Caco-2 (cell line): ENCODE data around the gene PXK. TPM values are rescaled to one million over a fixed set of nuclear protein-coding genes. Genes with fewer than 3 reads are reported as not detected.

Experiments used
- BruUV-seq: library from RNA; stranded (reverse); fragments of 400-500 nt; replicated peaks from 2 replicates; lab custom pipeline; 2021; lab: Mats Ljungman, UMichigan
- CTCF ChIA-PET: fragments of 300-600 bp; sonication (Branson Sonifier 250); formaldehyde crosslinking; loops from one replicate; lab custom pipeline; 2022; ENCODE audit warnings: antibody characterized with exemption; lab: Charles Lee
- POLR2A ChIA-PET: fragments of 300-600 bp; sonication (Branson Sonifier 250); formaldehyde crosslinking; loops from one replicate; lab custom pipeline; 2022; ENCODE audit warnings: antibody characterized with exemption; lab: Charles Lee
- DNase-seq, 2 experiments: peaks; one replicate each; pipeline versions ENCODE4 v3.0.0 to v3.0.0-alpha.2; 2020 to 2022
- H3K27me3 ChIP-seq: replicated peaks from 2 replicates; pipeline ENCODE4 v1.6.0; 2011; ENCODE audit warnings: low read length; ENCODE audit not compliant: control insufficient read depth, insufficient read depth
- H3K36me3 ChIP-seq: 2 replicates; pipeline ENCODE4 v1.5.1; 2011; ENCODE audit warnings: low read length; ENCODE audit not compliant: control insufficient read depth, insufficient read depth
- H3K4me1 ChIP-seq: fragments of 250-450 bp; sonication (Bioruptor Pico); 2 replicates; pipeline ENCODE4 v1.5.1; 2020; ENCODE audit warnings: mild to moderate bottlenecking
- H3K4me3 ChIP-seq: 2 replicates; pipeline ENCODE4 v1.5.1; 2011; ENCODE audit warnings: low read depth, mild to moderate bottlenecking, control low read depth, low read length
- H3K9me3 ChIP-seq: fragments of 250-450 bp; sonication (Bioruptor Pico); 2 replicates; pipeline ENCODE4 v1.5.1; 2020; ENCODE audit warnings: mild to moderate bottlenecking, moderate library complexity
- H3K27ac Mint-ChIP-seq: one replicate; pipeline ENCODE4 v1.8.0; 2022; ENCODE audit warnings: mixed read lengths; ENCODE audit not compliant: unreplicated experiment
- H3K27me3 Mint-ChIP-seq: one replicate; pipeline ENCODE4 v1.8.0; 2022; ENCODE audit warnings: mixed read lengths; ENCODE audit not compliant: insufficient read depth, unreplicated experiment
- H3K36me3 Mint-ChIP-seq: one replicate; pipeline ENCODE4 v1.8.0; 2022; ENCODE audit warnings: mild to moderate bottlenecking, mixed read lengths; ENCODE audit not compliant: insufficient read depth, unreplicated experiment
- H3K4me1 Mint-ChIP-seq: one replicate; pipeline ENCODE4 v1.8.0; 2022; ENCODE audit warnings: low read depth, mixed read lengths; ENCODE audit not compliant: unreplicated experiment
- H3K4me3 Mint-ChIP-seq: one replicate; pipeline ENCODE4 v1.8.0; 2022; ENCODE audit warnings: mild to moderate bottlenecking, moderate library complexity, mixed read lengths; ENCODE audit not compliant: unreplicated experiment
- H3K9me3 Mint-ChIP-seq: one replicate; pipeline ENCODE4 v1.8.0; 2022; ENCODE audit warnings: mixed read lengths; ENCODE audit not compliant: unreplicated experiment
- CTCF ChIP-seq, 2 experiments: fragments of 200-600 bp in 1 of 2; IDR thresholded peaks; 1 replicate in 1 of 2; 2 replicates in 1 of 2; pipeline versions ENCODE4 v1.5.1 to v1.8.0; 2011 to 2022; ENCODE audit warnings: antibody characterized with exemption in 1 of 2, control low read depth in 1 of 2, inconsistent platforms in 1 of 2, low read depth in 1 of 2, low read length in 1 of 2, mild to moderate bottlenecking in 1 of 2, moderate library complexity in 1 of 2; ENCODE audit not compliant: insufficient read depth in 1 of 2, severe bottlenecking in 1 of 2, unreplicated experiment in 1 of 2
- intact Hi-C: fragments of 100-400 bp; cut with micrococcal nuclease; formaldehyde crosslinking; loops from one replicate; pipeline ENCODE4 v1.10.0; 2022; ENCODE audit not compliant: unreplicated experiment
- total RNA-seq: library from RNA; stranded (reverse); gene quantifications from 2 replicates; pipeline ENCODE4 v1.2.3, GENCODE V29; 2022

The PXK gene
- total RNA-seq, 1 experiment from 2014 or later: 9.1 TPM

DNA sequence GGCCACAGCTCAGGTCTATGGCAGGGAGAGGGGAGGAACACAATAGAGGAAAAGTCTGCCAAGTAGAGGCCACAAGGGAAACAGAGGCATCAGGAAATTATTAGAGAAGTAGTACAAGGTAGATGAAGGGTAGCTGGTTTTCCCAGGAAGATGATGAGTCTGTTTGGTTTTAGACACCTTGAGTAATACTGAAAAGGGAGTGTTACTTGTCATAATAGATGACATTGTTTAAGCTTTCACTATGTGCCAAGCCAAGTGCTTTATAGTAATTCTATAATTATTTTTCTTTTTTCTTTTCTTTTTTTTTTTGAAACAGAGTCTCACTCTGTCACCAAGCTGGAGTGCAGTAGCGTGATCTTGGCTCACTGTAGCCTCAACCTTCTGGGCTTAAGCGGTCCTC lies 13.7 kb downstream of the PXK start:
- Histone ChIP-seq H3K27me3 (no peaks in the 10 kb centered on the region), H3K4me3 (no peak overlapping the region), H3K9me3 (no peaks in the 10 kb centered on the region), H3K4me1 (no peaks in the 10 kb centered on the region), H3K36me3 (no peaks in the 10 kb centered on the region)
- H3K4me1 Mint-ChIP-seq: no peaks in the 10 kb centered on the region
- TF ChIP-seq CTCF (IDR thresholded peaks at IDR 0.05; ENCODE audit: insufficient read depth in 1 of 2, low read depth in 1 of 2, low read length in 1 of 2, severe bottlenecking in 1 of 2, unreplicated experiment in 1 of 2): no peak
- no peak overlapping the region for H3K4me3 Mint-ChIP-seq
- no TSS peak for BruUV-seq
- intact Hi-C loops: no loop called here
- no peak overlapping the region for H3K27ac Mint-ChIP-seq
- ChIA-PET CTCF (no interaction called here), POLR2A (interaction anchor here (0.6 kb wide), 1 partner anchor 1329 kb away, joined by 4 read pairs; no protein-coding TSS in a partner anchor)
- H3K36me3 Mint-ChIP-seq: no peaks in the 10 kb centered on the region
- H3K9me3 Mint-ChIP-seq: no peaks in the 10 kb centered on the region
- H3K27me3 Mint-ChIP-seq: no peaks in the 10 kb centered on the region
- DNase-seq: no peak

DNA sequence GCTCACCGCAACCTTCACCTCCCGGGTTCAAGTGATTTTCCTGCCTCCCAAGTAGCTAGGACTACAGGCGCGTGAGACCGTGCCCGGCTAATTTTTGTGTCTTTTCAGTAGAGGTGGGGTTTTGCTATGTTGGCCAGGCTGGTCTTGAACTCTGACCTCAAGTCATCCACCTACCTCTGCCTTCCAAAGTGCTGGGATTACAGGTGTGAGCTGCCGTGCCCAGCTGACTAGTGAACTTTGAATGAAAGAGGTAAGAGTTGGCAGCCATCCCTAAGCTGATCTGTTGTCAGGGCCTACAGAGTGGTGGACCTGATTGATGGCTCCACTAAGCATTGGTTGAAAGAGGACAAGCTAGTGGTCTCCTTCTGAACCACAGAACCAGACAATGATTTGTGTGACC lies 15.3 kb downstream of the PXK start:
- Mint-ChIP-seq H3K9me3 (no peaks in the 10 kb centered on the region), H3K27ac (no peak overlapping the region), H3K4me3 (no peak overlapping the region), H3K4me1 (no peaks in the 10 kb centered on the region), H3K36me3 (no peaks in the 10 kb centered on the region), H3K27me3 (no peaks in the 10 kb centered on the region)
- no peak for DNase-seq
- BruUV-seq: no TSS peak
- H3K27me3 ChIP-seq: no peaks in the 10 kb centered on the region
- ChIA-PET CTCF (no interaction called here), POLR2A (no interaction called here)
- H3K4me1 ChIP-seq: no peaks in the 10 kb centered on the region
- no peaks in the 10 kb centered on the region for H3K9me3 ChIP-seq
- no peaks in the 10 kb centered on the region for H3K36me3 ChIP-seq
- intact Hi-C loops: no loop called here
- TF ChIP-seq CTCF (IDR thresholded peaks at IDR 0.05; ENCODE audit: insufficient read depth in 1 of 2, low read depth in 1 of 2, low read length in 1 of 2, severe bottlenecking in 1 of 2, unreplicated experiment in 1 of 2): no peak
- H3K4me3 ChIP-seq: no peak overlapping the region

- H3K27me3 Mint-ChIP-seq: no peaks in the 10 kb centered on the region
- POLR2A ChIA-PET: interaction anchor here (0.5 kb wide), 1 partner anchor 43 kb away, joined by 3 read pairs; no protein-coding TSS in a partner anchor
Measured at GRCh38 chr3:58349792-58350626, 17.3 kb downstream of the PXK start.

More at GRCh38 chr3:58349792-58350626, 17.3 kb downstream of the PXK start:
- CTCF ChIA-PET: interaction anchor here (1.4 kb wide), 1 partner anchor 66 kb away, joined by 3 read pairs; no protein-coding TSS in a partner anchor
- BruUV-seq: no TSS peak
- H3K36me3 ChIP-seq: no peaks in the 10 kb centered on the region
- Mint-ChIP-seq H3K27ac (no peak overlapping the region), H3K4me1 (no peaks in the 10 kb centered on the region), H3K4me3 (no peak overlapping the region), H3K36me3 (no peaks in the 10 kb centered on the region), H3K9me3 (no peaks in the 10 kb centered on the region)
- intact Hi-C loops: no loop called here
- no peak overlapping the region for H3K4me3 ChIP-seq
- no peaks in the 10 kb centered on the region for H3K9me3 ChIP-seq
- H3K27me3 ChIP-seq: no peaks in the 10 kb centered on the region
- TF ChIP-seq CTCF (IDR thresholded peaks at IDR 0.05; ENCODE audit: insufficient read depth in 1 of 2, low read depth in 1 of 2, low read length in 1 of 2, severe bottlenecking in 1 of 2, unreplicated experiment in 1 of 2): no peak
- no peaks in the 10 kb centered on the region for H3K4me1 ChIP-seq
- DNase-seq: peak in 1 of 2 experiments; percentile 24
